PC-9 (cell line): Measurements from ENCODE around the gene NT5M. TPM values are rescaled to one million over a fixed set of nuclear protein-coding genes. Genes with fewer than 3 reads are reported as not detected.

Experiments used
- BruUV-seq: library from RNA; stranded (reverse); fragments of 400-500 nt; replicated peaks from 2 replicates; lab custom pipeline; 2021; lab: Mats Ljungman, UMichigan
- CTCF ChIA-PET: fragments of 300-600 bp; sonication (Branson Sonifier 250); formaldehyde crosslinking; loops from one replicate; lab custom pipeline; 2022; ENCODE audit warnings: antibody characterized with exemption; lab: Charles Lee
- POLR2A ChIA-PET: fragments of 300-600 bp; sonication (Branson Sonifier 250); formaldehyde crosslinking; loops from one replicate; lab custom pipeline; 2022; ENCODE audit warnings: antibody characterized with exemption; ENCODE audit not compliant: unreplicated experiment; lab: Charles Lee
- DNase-seq, 2 experiments: peaks; one replicate each; pipeline versions ENCODE4 v3.0.0 to v3.0.0-alpha.2; 2015 to 2022; ENCODE audit warnings: mixed read lengths in 1 of 2
- H2AFZ ChIP-seq: fragments of 200-600 bp; sonication (generic); 2 replicates; pipeline ENCODE4 v1.8.1; 2017; ENCODE audit warnings: antibody characterized with exemption
- H3F3A ChIP-seq: fragments of 200-600 bp; sonication (generic); 2 replicates; pipeline ENCODE4 v1.8.1; 2017; ENCODE audit warnings: antibody characterized with exemption, mild to moderate bottlenecking, low read depth; ENCODE audit not compliant: insufficient read depth
- H3K27ac ChIP-seq: fragments of 200-600 bp; sonication (generic); 2 replicates; pipeline ENCODE4 v1.6.1; 2016; ENCODE audit warnings: mixed run types
- H3K27me3 ChIP-seq: fragments of 200-600 bp; sonication (generic); 2 replicates; pipeline ENCODE4 v1.6.1; 2016; ENCODE audit warnings: low read depth, mixed run types; ENCODE audit not compliant: insufficient read depth
- H3K36me3 ChIP-seq: fragments of 200-600 bp; sonication (generic); 2 replicates; pipeline ENCODE4 v1.6.1; 2016; ENCODE audit warnings: low read depth, mixed run types
- H3K4me1 ChIP-seq: fragments of 200-600 bp; sonication (generic); replicated peaks from 2 replicates; pipeline ENCODE4 v1.6.1; 2016; ENCODE audit warnings: mixed run types; ENCODE audit not compliant: insufficient read depth
- H3K4me2 ChIP-seq: fragments of 200-600 bp; sonication (generic); 2 replicates; pipeline ENCODE4 v1.6.1; 2017; ENCODE audit warnings: mixed run types
- H3K4me3 ChIP-seq: fragments of 200-600 bp; sonication (generic); 2 replicates; pipeline ENCODE4 v1.6.1; 2016; ENCODE audit warnings: mixed run types
- H3K79me2 ChIP-seq: fragments of 200-600 bp; sonication (generic); 2 replicates; pipeline ENCODE4 v1.6.1; 2017; ENCODE audit warnings: low read depth, mixed run types
- H3K9me2 ChIP-seq: fragments of 200-600 bp; sonication (generic); 2 replicates; pipeline ENCODE4 v1.8.1; 2017; ENCODE audit warnings: mild to moderate bottlenecking; ENCODE audit not compliant: insufficient read depth
- H3K9me3 ChIP-seq: fragments of 200-600 bp; sonication (generic); 2 replicates; pipeline ENCODE4 v1.8.1; 2016; ENCODE audit warnings: low read depth; ENCODE audit not compliant: insufficient read depth
- H4K20me1 ChIP-seq: fragments of 200-600 bp; sonication (generic); 2 replicates; pipeline ENCODE4 v1.8.1; 2017; ENCODE audit not compliant: insufficient read depth
- EZH2 ChIP-seq: fragments of 200-600 bp; sonication (generic); IDR thresholded peaks from 2 replicates; pipeline ENCODE4 v1.8.0; 2017; ENCODE audit warnings: antibody characterized with exemption, low read depth
- intact Hi-C: fragments of 100-400 bp; cut with micrococcal nuclease; formaldehyde crosslinking; loops from one replicate; pipeline ENCODE4 v1.10.0; 2022; ENCODE audit not compliant: unreplicated experiment
- total RNA-seq: library from RNA; stranded (reverse); gene quantifications from 2 replicates; pipeline ENCODE4 v1.2.3, GENCODE V29; 2021
- TF ChIP-seq, protein P1 (sequence below): fragments of 200-600 bp; sonication (generic); conservative IDR thresholded peaks from 2 replicates; pipeline ENCODE4 v1.6.1; 2017; ENCODE audit warnings: mixed run types, antibody characterized with exemption, mild to moderate bottlenecking, moderate library complexity

NT5M gene
- total RNA-seq, 1 experiment from 2014 or later, result 6.2 TPM

DNA sequence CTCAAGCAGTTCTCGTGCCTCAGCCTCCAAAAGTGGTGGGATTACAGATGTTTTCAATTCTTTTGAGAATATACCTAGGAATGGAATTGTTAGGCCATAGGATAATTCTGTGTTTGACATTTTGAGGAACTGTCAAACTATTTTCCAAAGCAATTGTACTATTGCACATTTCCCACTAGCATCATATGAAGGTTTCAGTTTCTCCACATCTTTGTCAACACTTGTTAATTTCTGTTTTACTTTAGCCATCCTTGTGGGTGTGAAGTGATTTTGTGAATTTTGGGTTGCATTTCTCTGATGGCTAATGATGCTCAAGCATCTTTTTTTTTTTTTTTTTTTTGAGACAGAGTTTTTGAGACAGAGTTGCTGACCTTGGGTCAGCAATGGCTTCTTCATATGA lies 6.2 kb downstream of the NT5M start:
- ChIA-PET CTCF (no interaction called here), POLR2A (no interaction called here)
- H4K20me1 ChIP-seq, result no peaks in the 10 kb centered on the region
- intact Hi-C loops, result no loop called here
- no peaks in the 10 kb centered on the region for H3K79me2 ChIP-seq
- no peak overlapping the region for H2AFZ ChIP-seq
- no peaks in the 10 kb centered on the region for H3K36me3 ChIP-seq
- DNase-seq, result no peak
- H3K4me2 ChIP-seq, result no peak overlapping the region
- no peaks in the 10 kb centered on the region for H3K4me1 ChIP-seq
- no peaks in the 10 kb centered on the region for H3K9me3 ChIP-seq
- no peaks in the 10 kb centered on the region for H3K9me2 ChIP-seq
- TF ChIP-seq, protein P1, sequence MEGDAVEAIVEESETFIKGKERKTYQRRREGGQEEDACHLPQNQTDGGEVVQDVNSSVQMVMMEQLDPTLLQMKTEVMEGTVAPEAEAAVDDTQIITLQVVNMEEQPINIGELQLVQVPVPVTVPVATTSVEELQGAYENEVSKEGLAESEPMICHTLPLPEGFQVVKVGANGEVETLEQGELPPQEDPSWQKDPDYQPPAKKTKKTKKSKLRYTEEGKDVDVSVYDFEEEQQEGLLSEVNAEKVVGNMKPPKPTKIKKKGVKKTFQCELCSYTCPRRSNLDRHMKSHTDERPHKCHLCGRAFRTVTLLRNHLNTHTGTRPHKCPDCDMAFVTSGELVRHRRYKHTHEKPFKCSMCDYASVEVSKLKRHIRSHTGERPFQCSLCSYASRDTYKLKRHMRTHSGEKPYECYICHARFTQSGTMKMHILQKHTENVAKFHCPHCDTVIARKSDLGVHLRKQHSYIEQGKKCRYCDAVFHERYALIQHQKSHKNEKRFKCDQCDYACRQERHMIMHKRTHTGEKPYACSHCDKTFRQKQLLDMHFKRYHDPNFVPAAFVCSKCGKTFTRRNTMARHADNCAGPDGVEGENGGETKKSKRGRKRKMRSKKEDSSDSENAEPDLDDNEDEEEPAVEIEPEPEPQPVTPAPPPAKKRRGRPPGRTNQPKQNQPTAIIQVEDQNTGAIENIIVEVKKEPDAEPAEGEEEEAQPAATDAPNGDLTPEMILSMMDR, result no peak
- TF ChIP-seq EZH2, result no peak
- BruUV-seq, result no TSS peak
- no peaks in the 10 kb centered on the region for H3K27me3 ChIP-seq
- no peak overlapping the region for H3K4me3 ChIP-seq
- 0 out of 2 replicates have a peak, but pooled peaks cover 5% of the 10 kb centered on the region for H3F3A ChIP-seq
- no peak overlapping the region for H3K27ac ChIP-seq

DNA sequence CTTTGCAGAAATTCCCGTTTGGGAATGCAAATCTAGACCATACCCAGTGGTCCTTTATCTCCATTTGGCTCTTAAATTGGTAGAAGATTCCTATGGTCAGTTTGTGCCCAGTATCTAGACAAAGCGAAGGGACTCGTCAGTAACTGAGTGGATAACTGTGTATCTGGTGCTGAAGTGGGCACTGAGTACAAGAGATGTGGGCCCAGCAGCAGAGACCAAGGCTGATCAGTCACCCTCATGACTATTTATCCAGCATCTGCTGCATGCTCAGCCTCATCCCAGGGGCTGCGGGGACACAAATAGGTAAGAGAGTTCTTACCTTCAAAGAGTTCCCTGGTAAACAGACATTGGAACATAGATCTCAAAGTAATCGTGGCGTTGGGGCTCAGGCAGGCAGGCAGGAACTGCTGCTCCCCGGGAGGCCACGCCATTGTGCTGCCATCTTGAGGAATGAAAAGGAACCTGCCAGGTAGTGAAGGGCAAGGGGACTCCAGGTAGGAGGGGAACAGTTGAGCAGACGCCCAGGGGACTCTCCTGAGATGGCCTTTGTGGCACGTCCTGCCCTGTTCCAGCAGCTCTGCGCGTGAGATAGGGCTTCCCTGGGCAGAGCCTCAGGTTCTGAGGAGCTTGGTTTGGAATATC lies 10.3 kb downstream of the NT5M start:
- no TSS peak for BruUV-seq
- Histone ChIP-seq H3K9me3 (no peaks in the 10 kb centered on the region), H3K79me2 (no peaks in the 10 kb centered on the region), H3K4me3 (no peak overlapping the region), H2AFZ (no peak overlapping the region), H3K4me1 (no peaks in the 10 kb centered on the region), H3K27me3 (no peaks in the 10 kb centered on the region), H3K9me2 (no peaks in the 10 kb centered on the region), H3K36me3 (no peaks in the 10 kb centered on the region), H3F3A (no peaks in the 10 kb centered on the region), H3K4me2 (no peak overlapping the region), H4K20me1 (no peaks in the 10 kb centered on the region), H3K27ac (no peak overlapping the region)
- ChIA-PET POLR2A (interaction anchor here (0.7 kb wide), 1 partner anchor 32 kb away, joined by 5 read pairs; no protein-coding TSS in a partner anchor), CTCF (no interaction called here)
- intact Hi-C loops, result loop anchor here (1.0 to 5.0 kb wide), 2 partner anchors 312 to 396 kb away; no protein-coding TSS in a partner anchor
- peak in 1 of 2 experiments; percentile 70 for DNase-seq
- TF ChIP-seq, protein P1, result peak; percentile 72
- no peak for TF ChIP-seq EZH2

DNA sequence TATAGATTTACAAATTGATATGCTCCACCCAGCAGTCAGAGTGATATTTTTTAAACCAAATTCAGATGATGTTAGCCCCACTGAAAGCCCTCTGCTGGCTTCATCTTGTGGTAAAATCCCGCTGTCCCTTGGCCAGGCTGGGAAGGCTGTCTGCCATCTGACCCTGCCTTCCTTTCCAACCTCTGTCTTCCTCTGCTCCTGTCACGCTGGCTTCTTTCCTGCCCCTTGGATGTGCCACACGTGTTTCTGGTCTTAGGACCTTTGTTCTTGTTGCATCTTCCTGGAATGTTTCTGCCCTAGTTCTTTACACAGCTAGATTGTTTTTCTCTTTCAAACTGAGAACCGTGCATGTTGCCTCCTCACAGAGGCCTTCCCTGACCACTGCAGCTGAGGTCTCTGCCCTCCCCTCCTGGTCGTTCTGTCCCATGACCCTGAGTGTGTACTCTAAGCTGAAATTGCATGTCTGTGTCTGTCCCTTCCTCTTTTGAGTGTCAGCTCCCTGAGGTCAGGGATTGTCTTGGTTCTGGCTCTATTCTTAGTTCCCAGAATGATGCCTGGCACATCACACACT lies 11.4 kb downstream of the NT5M start:
- Histone ChIP-seq H3K36me3 (no peaks in the 10 kb centered on the region), H3K4me2 (no peak overlapping the region), H3F3A (no peaks in the 10 kb centered on the region), H4K20me1 (no peaks in the 10 kb centered on the region), H3K4me1 (no peaks in the 10 kb centered on the region), H3K9me2 (no peaks in the 10 kb centered on the region), H3K4me3 (no peak overlapping the region), H3K79me2 (no peaks in the 10 kb centered on the region), H3K9me3 (no peaks in the 10 kb centered on the region), H2AFZ (no peak overlapping the region), H3K27me3 (no peaks in the 10 kb centered on the region), H3K27ac (no peak overlapping the region)
- BruUV-seq, result no TSS peak
- CTCF ChIA-PET, result interaction anchor here (0.6 kb wide), 1 partner anchor 395 kb away, joined by 4 read pairs; no protein-coding TSS in a partner anchor
- intact Hi-C loops, result loop anchor here (5.0 kb wide), 1 partner anchor 397 kb away; no protein-coding TSS in a partner anchor
- no peak for TF ChIP-seq EZH2
- TF ChIP-seq, protein P1, result no peak
- DNase-seq, result no peak
- POLR2A ChIA-PET, result no interaction called here
